GM19438 (cell line): Measurements from ENCODE around the gene CNOT8.

Experiments
- ATAC-seq: cut with Tn5 transposase; IDR thresholded peaks from one replicate; pipeline ENCODE4 v1.9.1; 2021; ENCODE audit warnings: low read depth; ENCODE audit not compliant: unreplicated experiment

The CNOT8 gene

GRCh38 chr5:154862766-154863165 is 4.3 kb downstream of the CNOT8 start:
- no peak for ATAC-seq

DNA sequence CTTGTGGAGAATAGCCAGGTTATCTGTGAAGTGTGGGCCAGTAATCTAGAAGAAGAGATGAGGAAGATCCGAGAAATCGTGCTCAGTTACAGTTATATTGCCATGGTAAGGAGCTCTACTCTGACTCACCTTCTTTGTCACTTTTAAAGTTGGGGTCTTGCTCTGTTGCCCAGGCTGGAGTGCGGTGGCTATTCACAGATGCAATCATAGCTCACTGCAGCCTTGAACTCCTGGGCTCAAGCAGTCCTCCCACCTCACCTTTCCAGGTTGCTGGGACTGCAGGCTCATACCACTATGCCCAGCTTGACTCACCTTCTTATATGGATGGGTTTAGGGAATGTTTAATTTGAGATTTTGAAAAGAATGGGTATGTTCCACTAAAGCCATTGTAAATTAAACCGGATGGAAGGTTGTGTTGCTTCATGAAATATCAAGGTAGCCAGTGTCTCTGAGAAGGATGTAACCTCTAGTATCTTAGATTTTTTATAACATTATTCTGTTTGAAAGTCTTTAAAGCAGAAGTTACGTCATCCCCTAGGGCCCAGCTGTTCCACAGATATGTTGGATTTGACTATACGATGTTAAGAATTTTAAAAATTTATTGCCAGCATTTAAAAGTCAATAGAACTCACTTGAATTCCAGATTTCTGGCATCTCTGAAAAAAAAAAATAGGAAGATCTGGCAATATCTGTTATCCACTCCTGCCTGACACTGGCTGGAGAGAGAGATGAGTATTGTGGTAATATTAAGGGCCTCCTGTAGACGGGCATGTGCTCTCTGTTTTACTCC is 5.1 kb downstream of the CNOT8 start:
- no peak for ATAC-seq

- ATAC-seq: no peak
Observed at GRCh38 chr5:154865466-154866184, 7.2 kb downstream of the CNOT8 start.

DNA sequence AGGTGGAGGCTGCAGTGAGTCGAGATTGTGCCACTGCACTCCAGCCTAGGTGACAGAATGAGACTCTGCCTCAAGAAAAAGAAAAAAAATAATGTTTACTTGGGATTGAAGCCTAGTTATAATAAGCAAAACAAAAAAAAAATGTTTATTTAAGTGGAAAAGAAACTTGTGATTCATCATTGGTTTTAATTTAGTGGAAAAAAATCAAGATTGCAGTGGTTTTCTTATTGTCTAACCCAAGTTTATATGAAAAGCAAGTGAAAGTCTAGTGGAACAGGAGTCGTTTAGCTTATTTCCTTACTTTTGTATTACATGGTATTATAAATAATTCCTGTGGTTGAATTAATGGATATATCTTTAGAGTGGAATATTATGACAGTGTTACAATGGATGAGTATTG is 8.4 kb downstream of the CNOT8 start:
- ATAC-seq: no peak

GRCh38 chr5:154868702-154869101 is 10.3 kb downstream of the CNOT8 start:
- ATAC-seq: no peak

DNA sequence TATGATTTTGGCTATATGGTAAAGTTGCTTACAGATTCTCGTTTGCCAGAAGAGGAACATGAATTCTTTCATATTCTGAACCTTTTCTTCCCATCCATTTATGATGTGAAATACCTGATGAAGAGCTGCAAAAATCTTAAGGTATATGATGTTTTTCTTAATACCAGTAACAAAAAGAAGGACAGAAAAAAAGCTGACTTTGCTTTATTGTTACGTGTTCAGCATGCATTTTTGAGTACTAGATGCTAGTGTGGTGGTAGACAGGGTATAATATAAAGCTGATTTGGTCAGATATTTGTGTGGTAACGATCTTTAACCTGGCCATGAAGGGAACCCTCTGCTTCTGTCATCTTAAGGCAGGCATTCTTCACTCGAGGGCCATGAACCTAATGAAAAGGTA is 13.3 kb downstream of the CNOT8 start:
- ATAC-seq: no peak

DNA sequence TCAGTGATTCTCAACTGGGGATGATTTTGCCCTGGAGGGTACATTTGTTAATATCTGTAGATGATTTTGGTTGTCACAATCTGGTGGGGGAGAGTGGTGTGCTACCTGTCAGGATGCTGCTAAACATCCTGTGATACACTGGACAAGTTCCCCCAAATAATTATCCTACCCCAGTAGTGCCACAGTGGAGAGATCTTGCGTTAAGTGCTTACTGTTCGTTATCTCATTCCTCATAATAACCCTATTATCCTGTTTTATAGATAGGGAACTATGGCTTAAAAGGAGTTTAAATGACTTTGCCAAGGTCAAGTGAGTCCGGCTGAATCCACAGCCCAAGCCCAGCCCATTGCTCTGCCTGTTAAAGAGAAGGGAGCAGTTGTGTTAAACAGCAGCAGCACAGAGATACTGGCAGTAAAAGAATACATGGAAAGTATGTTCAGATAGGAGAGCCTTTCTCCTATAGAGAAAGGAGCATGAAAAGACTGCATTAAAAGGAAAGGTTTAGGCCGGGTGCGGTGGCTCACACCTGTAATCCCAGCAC is 15.4 kb downstream of the CNOT8 start:
- no peak for ATAC-seq

DNA sequence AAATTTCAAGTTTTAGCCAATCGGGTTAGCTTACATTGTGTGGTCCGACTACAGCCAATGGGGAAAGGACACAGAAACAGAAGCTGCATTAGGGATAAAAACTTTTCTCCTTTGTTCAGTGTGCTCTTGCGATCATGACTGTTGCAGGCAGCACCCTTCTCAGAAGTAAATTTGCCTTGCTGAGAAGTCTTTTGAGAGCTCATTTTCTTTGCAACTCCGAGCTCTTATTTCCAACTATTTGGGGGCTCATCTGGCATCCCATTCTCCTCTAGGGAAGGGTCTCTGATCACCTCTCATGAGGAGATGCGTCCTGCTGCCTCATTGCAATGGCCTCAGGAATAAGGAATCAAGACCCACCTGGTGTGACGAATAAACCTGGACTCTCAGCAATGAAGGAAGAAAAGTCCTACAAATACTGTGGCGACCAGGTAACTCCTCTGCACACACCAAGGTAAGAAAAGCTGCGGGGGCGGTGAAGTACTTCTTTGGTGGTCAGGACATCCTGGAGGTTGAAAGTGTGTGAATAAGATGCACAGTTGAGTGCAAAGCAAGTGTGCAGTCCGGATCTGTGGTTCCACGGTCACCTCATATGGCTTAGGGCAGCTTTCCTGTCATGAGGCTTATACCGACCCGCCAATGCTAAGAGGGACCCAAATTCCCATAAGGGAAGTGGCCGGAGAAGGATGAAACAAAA is 20.4 kb downstream of the CNOT8 start:
- no peak for ATAC-seq

DNA sequence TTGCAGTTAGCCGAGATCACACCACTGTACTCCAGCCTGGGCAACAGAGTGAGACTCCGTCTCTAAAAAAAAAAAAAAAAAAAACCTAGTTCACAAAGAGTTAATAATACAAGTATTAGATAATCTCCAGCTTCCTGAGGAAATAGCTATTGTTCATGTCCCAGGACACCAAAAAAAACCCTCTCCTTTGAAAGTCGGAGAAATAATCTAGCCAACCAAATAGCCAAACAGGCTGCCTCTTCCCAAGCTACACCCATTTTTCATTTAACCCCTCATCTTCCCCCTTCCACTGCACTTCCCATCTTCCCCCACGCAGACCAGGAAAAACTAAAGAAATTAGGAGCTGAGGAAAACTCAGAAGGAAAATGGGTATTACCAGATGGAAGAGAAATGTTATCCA is 23.6 kb downstream of the CNOT8 start:
- no peak for ATAC-seq

GRCh38 chr5:154884424-154884823 is 26.0 kb downstream of the CNOT8 start:
- ATAC-seq: no peak

- ATAC-seq: no peak
Observed at GRCh38 chr5:154885439-154885838, 27.0 kb downstream of the CNOT8 start.

- ATAC-seq: no peak
Observed at GRCh38 chr5:154892369-154892771, 33.9 kb downstream of the CNOT8 start.

DNA sequence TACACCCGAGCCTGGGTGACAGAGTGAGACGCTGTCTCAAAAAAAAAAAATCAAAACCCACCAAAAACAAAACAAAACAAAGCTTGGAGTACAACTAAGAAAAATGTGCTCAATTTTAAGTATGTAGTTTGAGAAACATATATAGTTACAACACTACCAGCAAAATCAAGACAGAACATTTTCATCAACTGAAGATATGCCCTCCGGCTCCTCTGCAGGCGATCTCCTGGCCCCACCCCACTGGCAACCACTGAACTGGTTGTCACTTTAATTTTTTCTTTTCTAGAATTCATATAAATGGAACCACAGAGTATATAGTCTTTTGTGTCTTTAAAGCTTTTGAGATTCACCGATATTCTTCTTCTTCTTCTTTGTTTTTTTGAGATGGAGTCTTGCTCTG is 35.0 kb downstream of the CNOT8 start:
- no peak for ATAC-seq

- no peak for ATAC-seq
Observed at GRCh38 chr5:154895606-154896561, 37.5 kb downstream of the CNOT8 start.

DNA sequence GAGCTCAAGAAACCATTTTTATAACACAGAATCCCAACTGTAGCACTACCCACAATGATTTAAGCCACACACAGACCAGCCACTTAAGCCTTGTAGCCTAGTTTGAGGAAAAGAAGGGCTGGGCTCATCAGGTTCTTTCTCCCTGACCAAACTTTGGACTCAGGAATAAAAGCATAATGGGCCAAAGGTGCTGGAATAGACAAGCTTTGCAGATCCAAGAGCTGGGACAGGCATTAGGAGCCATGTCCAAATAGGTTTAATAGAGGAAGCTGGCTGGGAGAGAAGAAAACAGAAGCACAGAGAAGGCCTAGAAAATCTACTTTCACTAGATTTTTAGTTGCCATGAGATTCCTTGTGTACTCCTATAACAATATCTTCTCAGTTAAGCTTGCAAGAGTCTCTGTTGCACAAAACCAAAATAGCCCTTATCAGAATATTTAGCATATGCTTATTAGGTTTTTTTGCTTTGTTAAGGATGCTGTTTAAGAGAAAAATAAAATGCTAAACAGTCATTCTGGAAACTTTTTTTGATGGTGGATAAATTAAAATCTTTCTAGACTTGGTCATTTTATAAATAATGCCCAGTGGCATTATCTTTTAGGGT is 38.2 kb downstream of the CNOT8 start:
- no peak for ATAC-seq

GRCh38 chr5:154898210-154898609 is 39.8 kb downstream of the CNOT8 start:
- no peak for ATAC-seq

DNA sequence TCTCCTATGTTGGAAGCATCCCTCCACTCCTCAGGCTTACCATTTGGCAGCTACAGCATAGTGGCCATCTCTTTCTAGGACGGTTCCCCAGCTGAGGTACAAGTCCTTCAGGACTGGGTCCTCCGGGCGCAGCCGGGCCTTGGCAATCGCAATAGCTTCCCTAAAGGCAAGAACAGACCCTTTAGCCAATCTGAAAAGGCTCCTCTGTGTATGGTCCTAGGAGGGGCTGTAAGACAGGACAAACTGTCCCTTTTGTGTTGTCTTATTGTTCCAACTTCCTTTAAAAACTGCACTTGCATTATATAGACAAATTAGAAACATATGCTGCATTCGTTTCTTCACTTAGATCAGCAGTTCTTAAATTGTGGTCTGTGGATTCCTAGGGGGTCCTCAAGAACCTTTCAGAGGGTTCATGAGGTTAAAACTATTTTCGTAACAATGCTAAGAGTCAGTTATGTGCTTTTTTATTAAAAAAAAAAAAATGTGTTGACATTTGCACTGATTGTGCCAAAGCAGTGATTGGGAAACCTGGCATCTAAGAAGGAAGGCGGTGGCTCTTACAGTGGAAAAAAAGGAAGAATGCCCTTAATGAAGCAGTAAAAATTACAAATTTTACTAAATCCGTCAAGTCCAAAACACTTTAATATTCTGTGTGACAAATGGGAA is 40.9 kb downstream of the CNOT8 start:
- ATAC-seq: no peak

DNA sequence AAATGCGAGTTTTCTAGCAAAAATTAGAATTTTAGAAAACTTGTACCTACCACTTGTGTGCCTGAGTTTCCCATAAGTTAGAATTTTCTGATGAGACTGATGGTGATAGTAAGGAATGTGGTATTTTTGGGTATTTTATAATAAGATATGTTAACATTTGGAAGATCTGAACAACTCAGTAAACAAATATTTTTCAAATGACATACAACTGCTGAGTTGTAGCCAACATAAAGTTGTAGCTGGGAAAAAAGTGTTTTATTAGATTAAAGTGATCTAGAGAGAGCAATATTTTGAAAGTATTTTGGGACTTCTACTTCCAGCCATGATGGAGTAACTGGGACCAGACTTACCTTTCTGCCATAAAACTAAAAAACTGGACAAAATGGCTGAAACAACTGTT is 41.6 kb downstream of the CNOT8 start:
- no peak for ATAC-seq

DNA sequence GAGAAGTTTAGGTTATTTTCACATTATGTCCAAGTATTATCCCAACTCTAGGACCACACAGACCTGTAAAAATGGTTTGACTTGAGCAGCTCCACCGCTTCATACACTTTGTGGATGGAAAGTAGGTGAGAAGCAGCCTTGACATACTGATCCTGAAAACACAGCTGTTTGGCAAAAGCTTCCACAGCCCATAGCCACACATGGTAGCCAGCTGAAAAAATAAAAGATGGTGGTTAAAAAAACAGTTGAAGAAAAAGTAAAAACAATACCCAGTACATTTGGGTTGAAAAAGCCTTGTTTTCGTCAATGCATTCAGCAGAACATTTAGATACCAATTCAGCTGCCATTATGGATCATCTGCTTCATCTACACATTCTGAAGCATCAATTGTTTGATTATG is 42.8 kb downstream of the CNOT8 start:
- ATAC-seq: no peak
